ENCODE data around the gene CARD14.

Gene CARD14

GRCh38 chr17:80171681-80172080 is 1.9 kb downstream of the CARD14 start:
- no peaks in the 10 kb centered on the region for H3K4me1 ChIP-seq (ENCODE audit: control insufficient read depth, insufficient read depth, low read length, poor library complexity, severe bottlenecking)
- H3K27ac ChIP-seq (ENCODE audit: low read depth, low read length, severe bottlenecking), result no peak overlapping the region
- H3K4me3 ChIP-seq (ENCODE audit: extremely low read depth, insufficient read depth, low read length, poor library complexity, severe bottlenecking), result no peak overlapping the region
- no peaks in the 10 kb centered on the region for H3K9me3 ChIP-seq (ENCODE audit: control insufficient read depth, low read length)
- WGBS, 2 experiments (ENCODE audit: insufficient coverage in 2 of 2), result 87 to 98% methylated on average over 7 of the region's 7 CpGs
- no peaks in the 10 kb centered on the region for H3K36me3 ChIP-seq (ENCODE audit: control insufficient read depth, insufficient read depth, low read length)

GRCh38 chr17:80173126-80173525 is 3.3 kb downstream of the CARD14 start:
- Histone ChIP-seq H3K27ac (ENCODE audit: low read depth, low read length, severe bottlenecking) (no peak overlapping the region), H3K4me1 (ENCODE audit: control insufficient read depth, insufficient read depth, low read length, poor library complexity, severe bottlenecking) (no peaks in the 10 kb centered on the region), H3K36me3 (ENCODE audit: control insufficient read depth, insufficient read depth, low read length) (no peaks in the 10 kb centered on the region), H3K4me3 (ENCODE audit: extremely low read depth, insufficient read depth, low read length, poor library complexity, severe bottlenecking) (no peak overlapping the region), H3K9me3 (ENCODE audit: control insufficient read depth, low read length) (no peaks in the 10 kb centered on the region)
- WGBS, 2 experiments (ENCODE audit: insufficient coverage in 2 of 2), result 100% methylated on average over 2 of the region's 12 CpGs

- Histone ChIP-seq H3K27ac (ENCODE audit: low read depth, low read length, severe bottlenecking) (no peak overlapping the region), H3K9me3 (ENCODE audit: control insufficient read depth, low read length) (no peaks in the 10 kb centered on the region)
- WGBS, 2 experiments (ENCODE audit: insufficient coverage in 2 of 2), result 60 to 100% methylated on average over 1 to 2 of the region's 6 CpGs
Measured at GRCh38 chr17:80173916-80174315, 4.1 kb downstream of the CARD14 start.

GRCh38 chr17:80176757-80177156 is 6.9 kb downstream of the CARD14 start:
- Histone ChIP-seq H3K9me3 (ENCODE audit: control insufficient read depth, low read length) (no peaks in the 10 kb centered on the region), H3K36me3 (ENCODE audit: control insufficient read depth, insufficient read depth, low read length) (no peaks in the 10 kb centered on the region), H3K4me1 (ENCODE audit: control insufficient read depth, insufficient read depth, low read length, poor library complexity, severe bottlenecking) (no peaks in the 10 kb centered on the region), H3K4me3 (ENCODE audit: extremely low read depth, insufficient read depth, low read length, poor library complexity, severe bottlenecking) (no peak overlapping the region), H3K27ac (ENCODE audit: low read depth, low read length, severe bottlenecking) (no peak overlapping the region)
- 94 to 98% methylated on average over 9 to 11 of the region's 11 CpGs for WGBS, 2 experiments (ENCODE audit: insufficient coverage in 2 of 2)

More at GRCh38 chr17:80173916-80174315, 4.1 kb downstream of the CARD14 start:
- no peaks in the 10 kb centered on the region for H3K4me1 ChIP-seq (ENCODE audit: control insufficient read depth, insufficient read depth, low read length, poor library complexity, severe bottlenecking)
- no peaks in the 10 kb centered on the region for H3K36me3 ChIP-seq (ENCODE audit: control insufficient read depth, insufficient read depth, low read length)
- no peak overlapping the region for H3K4me3 ChIP-seq (ENCODE audit: extremely low read depth, insufficient read depth, low read length, poor library complexity, severe bottlenecking)

GRCh38 chr17:80177986-80178595 is 8.3 kb downstream of the CARD14 start:
- H3K4me1 ChIP-seq (ENCODE audit: control insufficient read depth, insufficient read depth, low read length, poor library complexity, severe bottlenecking), result no peaks in the 10 kb centered on the region
- H3K9me3 ChIP-seq (ENCODE audit: control insufficient read depth, low read length), result no peaks in the 10 kb centered on the region
- no peaks in the 10 kb centered on the region for H3K36me3 ChIP-seq (ENCODE audit: control insufficient read depth, insufficient read depth, low read length)
- WGBS, 2 experiments (ENCODE audit: insufficient coverage in 2 of 2), result 87 to 92% methylated on average over 16 to 20 of the region's 21 CpGs
- H3K4me3 ChIP-seq (ENCODE audit: extremely low read depth, insufficient read depth, low read length, poor library complexity, severe bottlenecking), result no peak overlapping the region
- no peak overlapping the region for H3K27ac ChIP-seq (ENCODE audit: low read depth, low read length, severe bottlenecking)

GRCh38 chr17:80180192-80180591 is 10.4 kb downstream of the CARD14 start:
- no peaks in the 10 kb centered on the region for H3K9me3 ChIP-seq (ENCODE audit: control insufficient read depth, low read length)
- no peak overlapping the region for H3K27ac ChIP-seq (ENCODE audit: low read depth, low read length, severe bottlenecking)
- no peaks in the 10 kb centered on the region for H3K4me1 ChIP-seq (ENCODE audit: control insufficient read depth, insufficient read depth, low read length, poor library complexity, severe bottlenecking)
- no peaks in the 10 kb centered on the region for H3K36me3 ChIP-seq (ENCODE audit: control insufficient read depth, insufficient read depth, low read length)
- WGBS, 2 experiments (ENCODE audit: insufficient coverage in 2 of 2), result 89 to 94% methylated on average over 13 to 14 of the region's 14 CpGs
- no peak overlapping the region for H3K4me3 ChIP-seq (ENCODE audit: extremely low read depth, insufficient read depth, low read length, poor library complexity, severe bottlenecking)

- no peak overlapping the region for H3K27ac ChIP-seq (ENCODE audit: low read depth, low read length, severe bottlenecking)
- no peak overlapping the region for H3K4me3 ChIP-seq (ENCODE audit: extremely low read depth, insufficient read depth, low read length, poor library complexity, severe bottlenecking)
- no peaks in the 10 kb centered on the region for H3K4me1 ChIP-seq (ENCODE audit: control insufficient read depth, insufficient read depth, low read length, poor library complexity, severe bottlenecking)
- H3K9me3 ChIP-seq (ENCODE audit: control insufficient read depth, low read length), result no peaks in the 10 kb centered on the region
- WGBS, 2 experiments (ENCODE audit: insufficient coverage in 2 of 2), result 90 to 93% methylated on average over 14 to 16 of the region's 17 CpGs
- no peaks in the 10 kb centered on the region for H3K36me3 ChIP-seq (ENCODE audit: control insufficient read depth, insufficient read depth, low read length)
Measured at GRCh38 chr17:80181431-80181830, 11.6 kb downstream of the CARD14 start.

- Histone ChIP-seq H3K27ac (ENCODE audit: low read depth, low read length, severe bottlenecking) (no peak overlapping the region), H3K4me3 (ENCODE audit: extremely low read depth, insufficient read depth, low read length, poor library complexity, severe bottlenecking) (no peak overlapping the region), H3K36me3 (ENCODE audit: control insufficient read depth, insufficient read depth, low read length) (no peaks in the 10 kb centered on the region), H3K9me3 (ENCODE audit: control insufficient read depth, low read length) (no peaks in the 10 kb centered on the region), H3K4me1 (ENCODE audit: control insufficient read depth, insufficient read depth, low read length, poor library complexity, severe bottlenecking) (no peaks in the 10 kb centered on the region)
- WGBS, 2 experiments (ENCODE audit: insufficient coverage in 2 of 2), result 89 to 95% methylated on average over 27 to 29 of the region's 30 CpGs
Measured at GRCh38 chr17:80182118-80182844, 12.5 kb downstream of the CARD14 start.

GRCh38 chr17:80182845-80183223 is 13.0 kb downstream of the CARD14 start:
- Histone ChIP-seq H3K4me1 (ENCODE audit: control insufficient read depth, insufficient read depth, low read length, poor library complexity, severe bottlenecking) (no peaks in the 10 kb centered on the region), H3K4me3 (ENCODE audit: extremely low read depth, insufficient read depth, low read length, poor library complexity, severe bottlenecking) (no peak overlapping the region), H3K9me3 (ENCODE audit: control insufficient read depth, low read length) (no peaks in the 10 kb centered on the region), H3K36me3 (ENCODE audit: control insufficient read depth, insufficient read depth, low read length) (no peaks in the 10 kb centered on the region), H3K27ac (ENCODE audit: low read depth, low read length, severe bottlenecking) (no peak overlapping the region)
- 94 to 95% methylated on average over 9 to 10 of the region's 12 CpGs for WGBS, 2 experiments (ENCODE audit: insufficient coverage in 2 of 2)

- 84 to 87% methylated on average over 19 to 26 of the region's 26 CpGs for WGBS, 2 experiments (ENCODE audit: insufficient coverage in 2 of 2)
- Histone ChIP-seq H3K4me3 (ENCODE audit: extremely low read depth, insufficient read depth, low read length, poor library complexity, severe bottlenecking) (no peak overlapping the region), H3K4me1 (ENCODE audit: control insufficient read depth, insufficient read depth, low read length, poor library complexity, severe bottlenecking) (no peaks in the 10 kb centered on the region), H3K27ac (ENCODE audit: low read depth, low read length, severe bottlenecking) (no peak overlapping the region), H3K9me3 (ENCODE audit: control insufficient read depth, low read length) (no peaks in the 10 kb centered on the region), H3K36me3 (ENCODE audit: control insufficient read depth, insufficient read depth, low read length) (no peaks in the 10 kb centered on the region)
Measured at GRCh38 chr17:80183581-80184422, 14.0 kb downstream of the CARD14 start.

Measured in mesodermal cell (in vitro differentiated cells).